ENCODE results near the gene MICALL2.

The MICALL2 gene

DNA sequence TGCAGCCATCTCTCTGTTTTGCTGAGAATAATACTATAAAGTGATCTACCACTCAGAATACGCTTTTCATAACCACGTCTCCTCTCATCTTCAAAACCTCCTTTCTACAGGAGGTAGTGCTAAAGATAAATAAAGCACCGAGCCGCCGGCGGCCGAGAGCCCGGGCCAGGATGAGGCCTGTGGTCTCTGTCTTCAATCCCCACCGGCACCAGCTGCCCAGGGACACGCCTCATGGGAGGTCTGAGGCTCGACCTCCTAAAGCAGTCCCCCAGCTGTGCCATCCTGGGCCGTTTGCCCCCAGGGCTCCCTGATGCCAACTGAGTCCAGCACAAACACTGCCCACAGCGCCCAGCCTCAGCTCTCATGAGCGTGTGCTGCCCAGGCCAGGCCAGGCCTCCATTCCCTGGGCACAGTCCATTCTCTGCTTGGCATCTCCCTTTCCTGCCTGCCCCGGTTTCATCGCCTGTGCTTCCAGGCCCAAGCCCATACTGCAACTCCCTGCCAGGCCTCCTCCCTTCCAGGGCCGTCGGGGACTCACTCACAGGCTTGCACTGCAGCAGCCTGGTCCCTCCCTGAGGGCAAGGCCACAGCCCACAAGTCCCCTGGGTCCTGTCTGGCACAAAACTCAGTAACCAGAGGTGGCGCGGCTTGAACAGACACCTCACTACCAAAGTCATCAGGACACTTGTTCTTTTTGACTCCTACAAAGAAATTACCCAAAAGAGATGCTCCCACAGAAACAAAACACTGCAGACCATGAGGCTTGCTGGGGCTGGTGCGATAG lies 42.4 kb upstream of the MICALL2 start:
- no peak for DNase-seq (ENCODE audit: low read depth)
- no peak overlapping the region for H3K4me3 ChIP-seq (ENCODE audit: control insufficient read depth, low read depth, low read length)
- TF ChIP-seq, protein P1, sequence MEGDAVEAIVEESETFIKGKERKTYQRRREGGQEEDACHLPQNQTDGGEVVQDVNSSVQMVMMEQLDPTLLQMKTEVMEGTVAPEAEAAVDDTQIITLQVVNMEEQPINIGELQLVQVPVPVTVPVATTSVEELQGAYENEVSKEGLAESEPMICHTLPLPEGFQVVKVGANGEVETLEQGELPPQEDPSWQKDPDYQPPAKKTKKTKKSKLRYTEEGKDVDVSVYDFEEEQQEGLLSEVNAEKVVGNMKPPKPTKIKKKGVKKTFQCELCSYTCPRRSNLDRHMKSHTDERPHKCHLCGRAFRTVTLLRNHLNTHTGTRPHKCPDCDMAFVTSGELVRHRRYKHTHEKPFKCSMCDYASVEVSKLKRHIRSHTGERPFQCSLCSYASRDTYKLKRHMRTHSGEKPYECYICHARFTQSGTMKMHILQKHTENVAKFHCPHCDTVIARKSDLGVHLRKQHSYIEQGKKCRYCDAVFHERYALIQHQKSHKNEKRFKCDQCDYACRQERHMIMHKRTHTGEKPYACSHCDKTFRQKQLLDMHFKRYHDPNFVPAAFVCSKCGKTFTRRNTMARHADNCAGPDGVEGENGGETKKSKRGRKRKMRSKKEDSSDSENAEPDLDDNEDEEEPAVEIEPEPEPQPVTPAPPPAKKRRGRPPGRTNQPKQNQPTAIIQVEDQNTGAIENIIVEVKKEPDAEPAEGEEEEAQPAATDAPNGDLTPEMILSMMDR (conservative IDR thresholded peaks at IDR 0.05; ENCODE audit: control insufficient read depth, insufficient read depth, low read depth, low read length) = no peak

- H3K4me3 ChIP-seq (ENCODE audit: control insufficient read depth, low read depth, low read length) = no peak overlapping the region
- DNase-seq (ENCODE audit: low read depth) = no peak
- TF ChIP-seq, protein P1 (conservative IDR thresholded peaks at IDR 0.05; ENCODE audit: control insufficient read depth, insufficient read depth, low read depth, low read length) = no peak
These were observed 41.0 kb upstream of the MICALL2 start for GRCh38 chr7:1500064-1500807.

- no peak overlapping the region for H3K4me3 ChIP-seq (ENCODE audit: control insufficient read depth, low read depth, low read length)
- TF ChIP-seq, protein P1 (conservative IDR thresholded peaks at IDR 0.05; ENCODE audit: control insufficient read depth, insufficient read depth, low read depth, low read length) = no peak
- no peak for DNase-seq (ENCODE audit: low read depth)
These were observed 40.2 kb upstream of the MICALL2 start for GRCh38 chr7:1499367-1500029.

- H3K4me3 ChIP-seq (ENCODE audit: control insufficient read depth, low read depth, low read length) = no peak overlapping the region
- TF ChIP-seq, protein P1 (conservative IDR thresholded peaks at IDR 0.05; ENCODE audit: control insufficient read depth, insufficient read depth, low read depth, low read length) = no peak
These were observed 39.4 kb upstream of the MICALL2 start for GRCh38 chr7:1498370-1499305.

DNA sequence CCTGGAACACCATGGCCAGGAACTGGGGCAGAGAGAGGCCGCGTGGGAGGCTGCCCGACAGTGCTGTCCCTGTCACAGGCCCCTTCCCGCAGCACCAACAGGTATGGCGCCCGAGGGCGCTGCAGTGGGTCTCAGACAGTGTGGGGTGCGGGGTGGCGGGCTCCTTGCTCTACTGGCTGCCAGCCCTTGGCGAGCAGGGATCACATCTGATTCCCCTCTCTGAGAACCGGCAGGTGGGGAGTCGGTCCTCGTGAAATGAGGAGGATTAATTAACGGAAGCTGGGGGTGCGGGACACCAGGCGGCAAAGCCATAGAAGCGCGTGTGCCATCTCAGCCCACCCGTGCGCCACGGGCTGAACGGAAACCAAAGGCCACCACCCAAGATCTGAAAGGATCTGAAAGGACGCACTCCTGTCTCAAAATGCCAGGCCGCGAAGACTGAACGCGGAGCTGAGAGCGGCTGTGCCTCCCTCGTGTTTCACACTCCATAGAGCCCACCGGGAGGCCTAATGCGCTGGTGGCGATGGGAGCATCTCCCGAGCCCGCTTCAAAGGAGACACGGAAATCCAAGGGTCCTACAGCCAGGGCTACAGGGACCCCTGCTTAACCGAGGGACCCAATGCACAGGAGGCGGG lies 38.1 kb upstream of the MICALL2 start:
- DNase-seq (ENCODE audit: low read depth) = no peak
- TF ChIP-seq, protein P1 (conservative IDR thresholded peaks at IDR 0.05; ENCODE audit: control insufficient read depth, insufficient read depth, low read depth, low read length) = no peak
- H3K4me3 ChIP-seq (ENCODE audit: control insufficient read depth, low read depth, low read length) = no peak overlapping the region

More at GRCh38 chr7:1498370-1499305, 39.4 kb upstream of the MICALL2 start:
- DNase-seq (ENCODE audit: low read depth) = no peak
